Prostate gland (tissue), 2 donors: Measurements from ENCODE around the gene PODXL2. TPM values are rescaled to one million over a fixed set of nuclear protein-coding genes. Genes with fewer than 3 reads are reported as not detected.
A peak's percentile ranks its signal among the peaks of the same experiment; 100 is the strongest.
"Not testable (repeated sequence)": the region's sequence is repeated elsewhere in the genome, so short reads cannot be mapped to it uniquely, and the experiment has no call there.

Source experiments
- DNase-seq: peaks from one replicate; pipeline ENCODE4 v3.0.0-alpha.2; 2019; ENCODE audit warnings: low spot score
- H3K27ac ChIP-seq, 2 donors: fragments of 200-600 bp; sonication (generic); 2 replicates each; pipeline ENCODE4 v1.5.1; 2017 to 2019
- H3K27me3 ChIP-seq: fragments of 200-600 bp; sonication (generic); replicated peaks from 2 replicates; pipeline ENCODE4 v1.5.1; 2019; ENCODE audit not compliant: insufficient read depth
- H3K36me3 ChIP-seq, 2 donors: fragments of 200-600 bp; sonication (generic); 1 replicate in 1 of 2; 2 replicates in 1 of 2; pipeline versions ENCODE4 v1.5.1 to v1.8.1; 2017 to 2019
- H3K4me1 ChIP-seq: fragments of 200-600 bp; sonication (generic); replicated peaks from 2 replicates; pipeline ENCODE4 v1.5.1; 2019
- H3K4me3 ChIP-seq, 2 donors: fragments of 200-600 bp; sonication (generic); 2 replicates each; pipeline ENCODE4 v1.5.1; 2017 to 2019
- H3K9me3 ChIP-seq: fragments of 200-600 bp; sonication (generic); 2 replicates; pipeline ENCODE4 v1.5.1; 2017
- POLR2A ChIP-seq: fragments of 450-650 bp; IDR thresholded peaks from one replicate; pipeline ENCODE4 v1.6.1; 2016; ENCODE audit warnings: antibody characterized with exemption, mild to moderate bottlenecking
- POLR2AphosphoS5 ChIP-seq: sonication (generic); formaldehyde crosslinking; IDR thresholded peaks from one replicate; pipeline ENCODE4 v1.6.1; 2017; ENCODE audit warnings: antibody characterized with exemption
- WGBS: methylation state at CpG from one replicate; pipeline ENCODE4 v1.1.5; 2018; 5-methylcytosine and 5-hydroxymethylcytosine counted together
- intact Hi-C: fragments of 100-400 bp; cut with DNase I; formaldehyde crosslinking; loops from one replicate; pipeline ENCODE4 v1.14.2; 2022
- total RNA-seq, 2 donors: library from RNA; depleted of rRNA; stranded (reverse); fragments of >200 nt; gene quantifications; one replicate each; pipeline ENCODE4 v1.1.0, GENCODE V29; 2016
- TF ChIP-seq, protein P1 (sequence below), 4 experiments: fragments of 200-600 bp in 2 of 4; fragments of 450-650 bp in 2 of 4; sonication (generic) in 2 of 4; IDR thresholded peaks; 1 replicate in 3 of 4; 2 replicates in 1 of 4; pipeline ENCODE4 v1.5.1; 2016 to 2019; ENCODE audit warnings: antibody characterized with exemption in 4 of 4, mild to moderate bottlenecking in 2 of 4, moderate library complexity in 2 of 4

PODXL2 gene
- total RNA-seq, 2 donors from 2014 or later = 63.9 to 73.7 TPM

DNA sequence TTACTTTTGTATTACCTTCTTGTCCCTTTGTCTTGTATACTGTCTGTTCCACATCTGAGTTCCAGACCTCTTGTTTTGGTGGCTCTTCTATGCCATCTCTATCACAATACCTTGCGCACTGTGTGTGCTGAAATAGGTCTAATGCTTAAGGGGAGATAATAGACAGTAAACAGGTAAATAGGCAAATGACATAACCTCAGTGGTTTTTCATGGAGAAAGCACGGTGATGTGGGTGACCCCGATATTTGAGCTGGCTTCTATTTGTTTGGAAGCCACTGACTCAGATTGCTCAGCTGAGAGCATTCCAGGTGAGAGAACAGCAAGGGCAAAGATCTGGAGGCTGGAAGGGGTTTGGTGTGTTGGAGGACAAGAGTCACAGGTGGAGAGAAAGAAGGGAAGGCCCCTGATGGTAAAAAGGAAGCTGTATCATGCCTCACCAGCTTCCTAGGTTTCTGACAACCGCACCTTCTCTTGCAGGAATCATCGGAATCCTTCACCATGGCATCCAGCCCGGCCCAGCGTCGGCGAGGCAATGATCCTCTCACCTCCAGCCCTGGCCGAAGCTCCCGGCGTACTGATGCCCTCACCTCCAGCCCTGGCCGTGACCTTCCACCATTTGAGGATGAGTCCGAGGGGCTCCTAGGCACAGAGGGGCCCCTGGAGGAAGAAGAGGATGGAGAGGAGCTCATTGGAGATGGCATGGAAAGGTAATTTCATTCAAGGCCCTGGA lies 30.0 kb upstream of the PODXL2 start:
- Histone ChIP-seq H3K4me3 (peak overlapping the region; percentile 37 to 49), H3K36me3 (no peaks in the 10 kb centered on the region), H3K4me1 (no peaks in the 10 kb centered on the region), H3K27me3 (no peaks in the 10 kb centered on the region), H3K9me3 (no peaks in the 10 kb centered on the region), H3K27ac (peak overlapping the region in 1 of 2 donors; percentile 64)
- TF ChIP-seq POLR2A (no peak), POLR2AphosphoS5 (no peak)
- TF ChIP-seq, protein P1, sequence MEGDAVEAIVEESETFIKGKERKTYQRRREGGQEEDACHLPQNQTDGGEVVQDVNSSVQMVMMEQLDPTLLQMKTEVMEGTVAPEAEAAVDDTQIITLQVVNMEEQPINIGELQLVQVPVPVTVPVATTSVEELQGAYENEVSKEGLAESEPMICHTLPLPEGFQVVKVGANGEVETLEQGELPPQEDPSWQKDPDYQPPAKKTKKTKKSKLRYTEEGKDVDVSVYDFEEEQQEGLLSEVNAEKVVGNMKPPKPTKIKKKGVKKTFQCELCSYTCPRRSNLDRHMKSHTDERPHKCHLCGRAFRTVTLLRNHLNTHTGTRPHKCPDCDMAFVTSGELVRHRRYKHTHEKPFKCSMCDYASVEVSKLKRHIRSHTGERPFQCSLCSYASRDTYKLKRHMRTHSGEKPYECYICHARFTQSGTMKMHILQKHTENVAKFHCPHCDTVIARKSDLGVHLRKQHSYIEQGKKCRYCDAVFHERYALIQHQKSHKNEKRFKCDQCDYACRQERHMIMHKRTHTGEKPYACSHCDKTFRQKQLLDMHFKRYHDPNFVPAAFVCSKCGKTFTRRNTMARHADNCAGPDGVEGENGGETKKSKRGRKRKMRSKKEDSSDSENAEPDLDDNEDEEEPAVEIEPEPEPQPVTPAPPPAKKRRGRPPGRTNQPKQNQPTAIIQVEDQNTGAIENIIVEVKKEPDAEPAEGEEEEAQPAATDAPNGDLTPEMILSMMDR (IDR thresholded peaks at IDR 0.05) = no peak
- intact Hi-C loops = loop anchor here (10.0 kb wide), 1 partner anchor 216 kb away; no protein-coding TSS in a partner anchor
- 42% methylated on average over 14 of the region's 14 CpGs for WGBS
- no peak for DNase-seq

DNA sequence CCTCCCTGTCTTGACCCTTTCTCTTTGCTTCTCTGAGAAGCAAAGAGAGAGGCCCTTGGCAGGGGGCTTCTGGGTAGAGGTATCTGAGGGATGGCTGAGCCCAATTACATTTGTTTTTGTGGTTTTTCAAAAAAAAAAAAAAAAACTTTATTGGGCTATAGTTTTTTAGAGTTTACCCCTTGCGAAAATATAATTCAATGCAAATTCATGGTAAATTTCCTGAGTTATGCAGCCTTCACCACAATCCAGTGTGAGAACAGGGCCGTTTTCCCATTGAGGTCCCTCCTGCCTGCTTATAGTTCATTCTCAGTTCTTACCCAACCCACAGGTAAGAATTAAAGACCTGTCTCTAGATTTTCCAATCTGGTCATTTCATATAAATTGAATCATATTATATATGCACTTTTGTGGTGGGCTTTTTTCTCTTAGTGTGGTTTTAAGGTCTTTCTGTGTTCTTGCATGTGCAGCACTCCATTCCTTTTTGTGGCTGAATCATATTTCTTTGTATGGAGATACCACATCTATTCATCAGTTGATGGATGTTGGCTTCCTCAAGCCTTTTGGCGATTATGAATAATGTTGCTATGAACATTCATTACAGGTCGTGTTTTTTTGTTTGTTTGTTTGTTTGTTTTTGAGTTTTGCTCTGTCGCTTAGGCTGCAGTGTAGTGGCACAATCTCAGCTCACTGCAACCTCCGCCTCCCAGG lies 28.1 kb upstream of the PODXL2 start:
- TF ChIP-seq POLR2A = no peak
- TF ChIP-seq, protein P1 (IDR thresholded peaks at IDR 0.05) = no peak
- no peaks in the 10 kb centered on the region for H3K27me3 ChIP-seq
- no peaks in the 10 kb centered on the region for H3K36me3 ChIP-seq
- H3K9me3 ChIP-seq = no peaks in the 10 kb centered on the region
- intact Hi-C loops = no loop called here
- H3K27ac ChIP-seq = no peak overlapping the region
- no peak for DNase-seq
- no peaks in the 10 kb centered on the region for H3K4me1 ChIP-seq
- H3K4me3 ChIP-seq = no peak overlapping the region
- 80% methylated on average over 6 of the region's 6 CpGs for WGBS

DNA sequence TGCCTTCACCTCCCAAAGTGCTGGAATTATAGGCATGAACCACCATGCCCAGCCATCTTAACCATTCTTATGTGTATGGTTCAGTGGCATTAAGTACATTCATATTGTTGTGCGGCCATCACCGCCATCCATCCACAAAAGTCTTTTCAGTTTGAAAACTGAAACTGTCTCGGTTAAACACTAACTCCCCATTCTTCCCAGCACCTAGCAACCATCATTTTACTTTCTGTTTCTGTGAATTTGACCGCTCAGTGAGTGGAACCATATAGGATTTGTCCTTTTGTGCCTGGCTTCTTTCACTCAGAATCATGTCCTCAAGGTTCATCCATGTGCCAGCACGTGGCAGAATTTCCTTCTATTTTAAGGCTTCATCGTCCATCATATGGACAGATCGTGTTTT lies 24.9 kb upstream of the PODXL2 start:
- H3K36me3 ChIP-seq = no peaks in the 10 kb centered on the region
- no peaks in the 10 kb centered on the region for H3K27me3 ChIP-seq
- no peak overlapping the region for H3K4me3 ChIP-seq
- H3K27ac ChIP-seq = no peak overlapping the region
- H3K9me3 ChIP-seq = no peaks in the 10 kb centered on the region
- WGBS = 94% methylated on average over 7 of the region's 7 CpGs
- H3K4me1 ChIP-seq = peaks cover 7% of the 10 kb centered on the region
- intact Hi-C loops = no loop called here
- no peak for DNase-seq
- TF ChIP-seq POLR2AphosphoS5 = no peak
- no peak for TF ChIP-seq POLR2A
- TF ChIP-seq, protein P1 (IDR thresholded peaks at IDR 0.05) = no peak

DNA sequence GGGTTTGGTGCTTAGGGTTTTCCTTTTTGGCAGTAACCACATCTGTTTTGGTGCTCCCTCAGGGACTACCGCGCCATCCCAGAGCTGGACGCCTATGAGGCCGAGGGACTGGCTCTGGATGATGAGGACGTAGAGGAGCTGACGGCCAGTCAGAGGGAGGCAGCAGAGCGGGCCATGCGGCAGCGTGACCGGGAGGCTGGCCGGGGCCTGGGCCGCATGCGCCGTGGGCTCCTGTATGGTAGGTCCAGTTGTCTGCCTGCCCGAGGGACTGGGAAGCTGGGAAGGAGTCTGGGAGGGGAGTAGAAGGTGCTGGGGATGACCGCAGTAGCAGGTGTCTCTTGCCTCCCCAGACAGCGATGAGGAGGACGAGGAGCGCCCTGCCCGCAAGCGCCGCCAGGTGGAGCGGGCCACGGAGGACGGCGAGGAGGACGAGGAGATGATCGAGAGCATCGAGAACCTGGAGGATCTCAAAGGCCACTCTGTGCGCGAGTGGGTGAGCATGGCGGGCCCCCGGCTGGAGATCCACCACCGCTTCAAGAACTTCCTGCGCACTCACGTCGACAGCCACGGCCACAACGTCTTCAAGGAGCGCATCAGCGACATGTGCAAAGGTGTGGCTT lies 24.3 kb upstream of the PODXL2 start:
- WGBS = 92% methylated on average over 41 of the region's 41 CpGs
- TF ChIP-seq POLR2A (no peak), POLR2AphosphoS5 (no peak)
- TF ChIP-seq, protein P1 (IDR thresholded peaks at IDR 0.05) = no peak
- H3K4me1 ChIP-seq = peaks cover 7% of the 10 kb centered on the region
- H3K27ac ChIP-seq = no peak overlapping the region
- no peaks in the 10 kb centered on the region for H3K36me3 ChIP-seq
- DNase-seq = no peak
- no peaks in the 10 kb centered on the region for H3K9me3 ChIP-seq
- H3K27me3 ChIP-seq = no peaks in the 10 kb centered on the region
- no peak overlapping the region for H3K4me3 ChIP-seq
- intact Hi-C loops = no loop called here

DNA sequence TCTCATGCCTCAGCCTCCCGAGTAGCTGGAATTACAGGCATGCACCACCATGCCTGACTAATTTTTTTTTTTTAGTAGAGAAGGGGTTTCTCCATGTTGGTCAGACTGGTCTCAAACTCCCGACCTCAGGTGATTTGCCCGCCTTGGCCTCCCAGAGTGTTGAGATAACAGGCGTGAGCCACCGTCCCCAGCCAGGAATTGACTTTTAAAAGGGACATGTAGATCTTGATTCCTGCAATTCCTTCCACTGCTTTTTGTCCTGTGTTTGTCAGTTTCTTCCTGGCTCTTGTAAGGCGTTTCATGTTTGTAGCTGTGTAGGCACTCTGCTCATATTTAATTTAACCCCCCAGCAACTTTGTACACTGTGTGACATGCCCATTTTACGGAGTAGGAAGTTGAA lies 23.4 kb upstream of the PODXL2 start:
- DNase-seq, H3K4me1 ChIP-seq, H3K27ac ChIP-seq, H3K27me3 ChIP-seq, intact Hi-C loops, H3K4me3 ChIP-seq, H3K9me3 ChIP-seq, H3K36me3 ChIP-seq: not testable (repeated sequence)
- WGBS = 84% methylated on average over 7 of the region's 7 CpGs
